Posterior cingulate gyrus (tissue), 11 donors: ENCODE data around the gene FCHSD1.

Source experiments
- DNase-seq, 10 donors: peaks; one replicate each; pipeline versions ENCODE4 v3.0.0 to v3.0.0-alpha.2; 2020 to 2021; ENCODE audit warnings: mixed read lengths in 3 of 10
- intact Hi-C: fragments of 100-400 bp; cut with DNase I; formaldehyde crosslinking; loops from one replicate; pipeline ENCODE4 v1.15.1; 2023

Gene FCHSD1

DNA sequence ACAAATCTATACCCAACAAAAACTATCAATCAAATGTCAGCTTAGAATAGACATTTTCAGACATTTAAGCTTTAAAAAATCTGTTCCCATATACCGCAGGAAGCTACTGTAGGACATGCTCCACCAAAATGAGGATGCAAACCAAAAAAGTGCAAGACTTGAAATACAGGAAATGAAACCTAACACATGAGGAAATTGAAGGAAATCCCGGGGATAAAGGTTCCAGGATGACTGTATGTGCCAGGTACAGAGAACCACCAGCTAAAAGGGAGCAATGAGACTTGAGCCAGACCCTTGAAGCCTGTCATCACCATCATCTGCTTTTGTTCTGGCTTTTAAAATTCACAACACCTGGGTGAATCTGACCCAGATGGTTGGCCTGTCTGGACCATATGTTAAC is 53.8 kb downstream of the FCHSD1 start:
- no peak for DNase-seq
- intact Hi-C loops, result no loop called here

DNA sequence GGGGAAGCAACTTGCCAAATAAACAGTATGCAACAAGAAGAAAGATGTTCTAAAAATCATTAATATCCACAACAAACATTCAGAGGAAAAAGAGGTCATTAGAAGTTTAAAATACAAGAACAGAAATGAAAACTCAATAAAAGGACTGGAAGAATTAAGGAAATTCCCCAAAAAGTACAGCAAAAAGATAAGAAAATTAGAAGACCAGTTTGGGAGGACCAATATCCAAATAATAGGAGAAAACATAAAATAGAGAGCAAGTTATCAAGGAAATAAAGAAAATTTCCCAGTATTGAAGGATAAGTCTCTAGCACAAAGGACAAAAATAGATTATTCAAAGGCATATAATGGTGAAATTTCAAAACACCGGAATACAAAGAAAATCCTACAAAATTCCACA is 54.4 kb downstream of the FCHSD1 start:
- intact Hi-C loops, result no loop called here
- DNase-seq, result no peak

DNA sequence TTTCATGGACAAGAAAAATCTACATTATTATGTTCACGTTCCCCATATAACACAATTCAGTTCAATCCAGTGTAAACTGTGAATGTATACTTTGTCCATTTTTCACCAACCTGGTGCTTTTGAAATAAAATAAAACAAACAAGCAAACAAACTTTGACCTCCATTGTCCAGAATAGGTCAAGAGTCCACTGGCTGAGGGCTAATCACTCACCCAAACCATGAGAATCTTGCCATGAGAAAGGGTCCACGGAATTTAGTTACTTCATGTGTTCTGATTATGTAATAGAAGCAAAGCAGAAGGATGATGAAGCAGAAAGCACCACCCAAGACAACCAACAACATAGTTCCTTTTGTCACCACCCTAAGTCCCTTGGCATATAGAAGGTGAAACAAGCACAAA is 61.1 kb downstream of the FCHSD1 start:
- no peak for DNase-seq
- intact Hi-C loops, result no loop called here
